Esophagus muscularis mucosa (tissue), 4 donors: ENCODE data around the gene MMD. TPM values are rescaled to one million over a fixed set of nuclear protein-coding genes. Genes with fewer than 3 reads are reported as not detected.

ENCODE experiments used
- DNase-seq: peaks from one replicate; pipeline ENCODE4 v3.0.0-alpha.2; 2017; ENCODE audit errors: extremely low spot score
- H3K27ac ChIP-seq, 4 donors: fragments of 200-600 bp; sonication (generic); replicated peaks in 1 of 4; 1 replicate in 3 of 4; 2 replicates in 1 of 4; pipeline ENCODE4 v1.5.1; 2016 to 2019; ENCODE audit warnings: mild to moderate bottlenecking in 1 of 4
- H3K27me3 ChIP-seq, 4 donors: fragments of 200-600 bp; sonication (generic); one replicate each; pipeline versions ENCODE4 v1.5.1 to v1.6.0; 2016 to 2019
- H3K36me3 ChIP-seq, 4 donors: fragments of 200-600 bp; sonication (generic); one replicate each; pipeline ENCODE4 v1.5.1; 2016 to 2019
- H3K4me1 ChIP-seq, 4 donors: fragments of 200-600 bp; sonication (generic); one replicate each; pipeline ENCODE4 v1.5.1; 2016 to 2019
- H3K4me3 ChIP-seq, 4 donors: fragments of 200-600 bp; sonication (generic); 1 replicate in 2 of 4; 2 replicates in 2 of 4; pipeline ENCODE4 v1.5.1; 2016 to 2019; ENCODE audit warnings: mild to moderate bottlenecking in 4 of 4, moderate library complexity in 1 of 4
- H3K9me3 ChIP-seq, 4 donors: fragments of 200-600 bp; sonication (generic); 1 replicate in 3 of 4; 2 replicates in 1 of 4; pipeline ENCODE4 v1.5.1; 2016 to 2019
- EP300 ChIP-seq: sonication (generic); formaldehyde crosslinking; IDR thresholded peaks from one replicate; pipeline ENCODE4 v1.6.1; 2017; ENCODE audit warnings: antibody characterized with exemption
- POLR2A ChIP-seq: fragments of 450-650 bp; IDR thresholded peaks from one replicate; pipeline ENCODE4 v1.6.1; 2017; ENCODE audit warnings: antibody characterized with exemption, moderate library complexity, mild to moderate bottlenecking, low read depth
- POLR2AphosphoS5 ChIP-seq, 2 donors: sonication (generic); formaldehyde crosslinking; IDR thresholded peaks; one replicate each; pipeline ENCODE4 v1.6.1; 2017; ENCODE audit warnings: antibody characterized with exemption in 2 of 2
- WGBS: methylation state at CpG from one replicate; pipeline ENCODE4 v1.1.5; 2018; 5-methylcytosine and 5-hydroxymethylcytosine counted together
- intact Hi-C: fragments of 100-400 bp; cut with DNase I; formaldehyde crosslinking; loops from one replicate; pipeline ENCODE4 v1.15.1; 2023
- total RNA-seq, 4 donors: library from RNA; depleted of rRNA; stranded (reverse); fragments of >200 nt; gene quantifications; one replicate each; pipeline versions ENCODE4 v1.1.0 to v1.2.1, GENCODE V29; 2016
- TF ChIP-seq, protein P1 (sequence below), 3 experiments: fragments of 200-600 bp in 2 of 3; fragments of 450-650 bp in 1 of 3; sonication (generic) in 2 of 3; IDR thresholded peaks; one replicate each; pipeline ENCODE4 v1.5.1; 2017 to 2019; ENCODE audit warnings: antibody characterized with exemption in 3 of 3, mild to moderate bottlenecking in 2 of 3, moderate library complexity in 1 of 3

Gene MMD
- total RNA-seq, 4 donors from 2014 or later: 28.5 to 43.9 (median 32.4) TPM

DNA sequence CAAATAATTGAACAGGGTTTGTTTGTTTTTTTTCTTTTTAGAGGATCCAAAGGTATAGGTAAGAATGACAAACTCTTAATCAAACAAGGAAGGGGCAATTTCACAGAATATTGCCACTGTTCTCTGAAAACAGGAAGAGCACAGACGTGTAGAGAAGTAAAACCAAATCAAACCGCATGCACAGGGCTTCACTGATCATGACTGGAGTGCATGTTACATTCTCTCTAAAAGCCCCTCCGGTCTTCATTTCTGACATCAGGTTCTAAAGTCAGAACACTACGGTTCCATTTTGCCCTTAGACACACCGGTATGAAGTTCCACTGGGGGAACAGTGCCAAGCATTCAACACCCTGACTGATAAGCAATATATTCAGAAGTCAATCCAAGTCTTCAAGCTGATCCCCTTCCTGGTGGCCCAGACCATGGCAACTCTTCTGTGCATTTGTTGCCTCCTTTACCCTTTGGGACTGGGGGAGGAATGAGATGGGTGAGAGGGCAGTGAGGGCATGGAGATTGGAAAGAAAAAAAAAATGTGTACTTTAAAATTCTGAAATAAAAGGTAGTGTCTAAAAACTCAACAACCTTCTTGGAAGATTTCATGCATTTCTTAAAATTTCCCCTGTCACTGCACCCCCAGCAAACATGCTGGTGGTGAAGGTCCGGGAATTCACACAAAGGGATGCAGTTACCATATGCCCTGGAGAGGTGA lies 1.4 kb downstream of the MMD start:
- peak overlapping the region; percentile 85 to 93 (median 91) for H3K4me3 ChIP-seq
- no peaks in the 10 kb centered on the region for H3K27me3 ChIP-seq
- H3K36me3 ChIP-seq: no peaks in the 10 kb centered on the region
- WGBS: 34% methylated on average over 6 of the region's 6 CpGs
- DNase-seq: no peak
- intact Hi-C loops: loop anchor here (5.0 kb wide), 1 partner anchor 77 kb away; no protein-coding TSS in a partner anchor
- peaks cover 34 to 65% (median 59%) of the 10 kb centered on the region in 4 donors for H3K4me1 ChIP-seq
- H3K27ac ChIP-seq: peak overlapping the region; percentile 92 to 98 (median 94)
- H3K9me3 ChIP-seq: no peaks in the 10 kb centered on the region
- TF ChIP-seq POLR2AphosphoS5 (IDR thresholded peaks at IDR 0.05) (no peak), POLR2A (no peak), EP300 (no peak)
- TF ChIP-seq, protein P1, sequence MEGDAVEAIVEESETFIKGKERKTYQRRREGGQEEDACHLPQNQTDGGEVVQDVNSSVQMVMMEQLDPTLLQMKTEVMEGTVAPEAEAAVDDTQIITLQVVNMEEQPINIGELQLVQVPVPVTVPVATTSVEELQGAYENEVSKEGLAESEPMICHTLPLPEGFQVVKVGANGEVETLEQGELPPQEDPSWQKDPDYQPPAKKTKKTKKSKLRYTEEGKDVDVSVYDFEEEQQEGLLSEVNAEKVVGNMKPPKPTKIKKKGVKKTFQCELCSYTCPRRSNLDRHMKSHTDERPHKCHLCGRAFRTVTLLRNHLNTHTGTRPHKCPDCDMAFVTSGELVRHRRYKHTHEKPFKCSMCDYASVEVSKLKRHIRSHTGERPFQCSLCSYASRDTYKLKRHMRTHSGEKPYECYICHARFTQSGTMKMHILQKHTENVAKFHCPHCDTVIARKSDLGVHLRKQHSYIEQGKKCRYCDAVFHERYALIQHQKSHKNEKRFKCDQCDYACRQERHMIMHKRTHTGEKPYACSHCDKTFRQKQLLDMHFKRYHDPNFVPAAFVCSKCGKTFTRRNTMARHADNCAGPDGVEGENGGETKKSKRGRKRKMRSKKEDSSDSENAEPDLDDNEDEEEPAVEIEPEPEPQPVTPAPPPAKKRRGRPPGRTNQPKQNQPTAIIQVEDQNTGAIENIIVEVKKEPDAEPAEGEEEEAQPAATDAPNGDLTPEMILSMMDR (IDR thresholded peaks at IDR 0.05): no peak

DNA sequence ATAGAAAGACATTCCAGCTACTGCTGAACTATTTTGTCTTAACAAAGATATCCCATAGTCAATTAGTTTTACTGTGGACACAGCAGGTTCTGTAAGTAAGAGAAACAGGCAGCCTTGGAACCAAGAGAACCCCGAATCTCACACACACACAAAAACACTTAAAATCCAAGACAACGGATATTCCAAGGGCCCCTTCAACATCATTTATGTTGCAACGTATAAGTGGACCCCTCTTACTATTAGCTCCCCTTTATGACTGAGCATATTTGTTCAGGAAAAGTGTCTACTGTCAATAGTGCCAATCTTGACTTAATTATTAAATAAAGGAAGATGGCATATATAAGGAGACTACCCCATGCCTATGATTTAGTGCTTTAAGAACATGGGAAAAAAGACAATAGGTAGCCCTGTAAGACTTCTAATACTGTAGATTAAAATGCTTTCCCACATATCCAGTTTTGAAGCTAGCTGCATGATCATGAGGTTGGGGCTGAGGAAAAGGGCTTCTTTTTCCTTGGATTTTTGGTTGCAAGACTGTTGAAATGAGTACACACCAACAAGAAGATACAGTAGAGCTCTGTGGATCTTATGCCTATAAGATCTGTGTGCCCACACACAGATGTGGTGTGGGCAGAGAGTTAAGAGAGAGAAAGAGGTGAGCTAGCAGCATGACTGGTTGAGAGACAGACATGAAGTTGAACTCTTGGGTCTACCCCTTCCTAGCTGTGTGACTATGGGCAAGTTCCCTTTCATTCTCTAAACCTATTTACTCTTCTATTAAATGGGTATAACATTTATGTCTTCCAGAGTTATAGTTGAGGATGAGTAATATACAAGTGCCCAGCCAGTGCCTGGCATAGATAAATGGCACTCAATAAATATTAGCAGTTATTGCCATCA lies 3.0 kb downstream of the MMD start:
- Histone ChIP-seq H3K36me3 (peaks cover 0 to 5% (median 3%) of the 10 kb centered on the region in 4 donors), H3K4me3 (no peak overlapping the region), H3K27me3 (no peaks in the 10 kb centered on the region), H3K27ac (peak overlapping the region in 2 of 4 donors; percentile 44 to 92), H3K9me3 (no peaks in the 10 kb centered on the region), H3K4me1 (peaks cover 37 to 69% (median 65%) of the 10 kb centered on the region in 4 donors)
- TF ChIP-seq POLR2A: no peak
- TF ChIP-seq, protein P1 (IDR thresholded peaks at IDR 0.05): no peak
- no peak for TF ChIP-seq POLR2AphosphoS5 (IDR thresholded peaks at IDR 0.05)
- no peak for TF ChIP-seq EP300
- intact Hi-C loops: loop anchor here (5.0 to 10.0 kb wide), 2 partner anchors 94 to 154 kb away; partner anchors contain the start of genes HLF and SMIM36
- 93% methylated on average over 3 of the region's 3 CpGs for WGBS
- DNase-seq: no peak

DNA sequence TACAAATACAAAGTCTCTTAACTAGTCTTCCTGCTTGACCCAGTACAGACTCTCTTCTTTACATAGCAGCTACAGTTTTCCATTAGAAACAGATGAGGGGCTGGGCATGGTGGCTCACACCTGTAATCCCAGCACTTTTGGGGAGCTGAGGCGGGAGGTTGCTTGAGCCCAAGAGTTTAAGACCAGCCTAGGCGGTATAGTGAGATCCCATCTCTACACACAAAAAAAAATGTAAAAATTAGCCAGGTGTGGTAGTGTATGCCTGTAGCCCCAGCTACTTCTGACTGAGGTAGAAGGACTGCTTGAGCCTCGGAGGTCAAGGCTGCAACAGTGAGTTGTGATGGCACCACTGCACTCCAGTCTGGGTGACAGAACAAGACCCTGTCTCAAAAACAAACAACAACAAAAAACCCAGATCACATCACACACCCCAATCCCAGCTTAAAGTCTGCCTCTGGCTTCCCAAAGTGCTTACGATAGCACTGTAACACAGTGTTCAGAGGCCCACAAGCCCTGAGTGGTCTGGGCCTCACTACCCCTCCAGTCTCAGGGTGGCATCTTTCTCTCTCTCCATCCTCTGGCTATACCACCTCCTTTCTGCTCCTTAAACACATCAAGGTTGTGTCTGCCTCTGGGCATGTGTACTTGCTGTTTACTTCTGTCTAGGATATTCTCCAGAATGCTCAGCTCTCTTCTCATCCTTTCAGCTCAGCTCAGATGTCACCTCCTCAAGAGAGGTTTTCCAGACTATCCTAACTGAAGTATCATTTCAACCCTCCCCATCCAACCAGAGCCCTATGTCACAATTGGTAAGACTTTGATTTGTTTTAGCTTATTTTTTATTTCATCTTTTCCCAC lies 4.0 kb downstream of the MMD start:
- Histone ChIP-seq H3K9me3 (no peaks in the 10 kb centered on the region), H3K4me3 (no peak overlapping the region), H3K27ac (peak overlapping the region; percentile 8 to 60 (median 50)), H3K27me3 (no peaks in the 10 kb centered on the region), H3K4me1 (peaks cover 37 to 63% (median 60%) of the 10 kb centered on the region in 4 donors), H3K36me3 (peaks cover 0 to 15% (median 11%) of the 10 kb centered on the region in 4 donors)
- DNase-seq: no peak
- intact Hi-C loops: loop anchor here (5.0 to 10.0 kb wide), 2 partner anchors 95 to 153 kb away; partner anchors contain the start of genes HLF and SMIM36
- WGBS: 95% methylated on average over 4 of the region's 4 CpGs
- TF ChIP-seq, protein P1 (IDR thresholded peaks at IDR 0.05): no peak
- no peak for TF ChIP-seq POLR2A
- TF ChIP-seq POLR2AphosphoS5 (IDR thresholded peaks at IDR 0.05): no peak
- TF ChIP-seq EP300: no peak

DNA sequence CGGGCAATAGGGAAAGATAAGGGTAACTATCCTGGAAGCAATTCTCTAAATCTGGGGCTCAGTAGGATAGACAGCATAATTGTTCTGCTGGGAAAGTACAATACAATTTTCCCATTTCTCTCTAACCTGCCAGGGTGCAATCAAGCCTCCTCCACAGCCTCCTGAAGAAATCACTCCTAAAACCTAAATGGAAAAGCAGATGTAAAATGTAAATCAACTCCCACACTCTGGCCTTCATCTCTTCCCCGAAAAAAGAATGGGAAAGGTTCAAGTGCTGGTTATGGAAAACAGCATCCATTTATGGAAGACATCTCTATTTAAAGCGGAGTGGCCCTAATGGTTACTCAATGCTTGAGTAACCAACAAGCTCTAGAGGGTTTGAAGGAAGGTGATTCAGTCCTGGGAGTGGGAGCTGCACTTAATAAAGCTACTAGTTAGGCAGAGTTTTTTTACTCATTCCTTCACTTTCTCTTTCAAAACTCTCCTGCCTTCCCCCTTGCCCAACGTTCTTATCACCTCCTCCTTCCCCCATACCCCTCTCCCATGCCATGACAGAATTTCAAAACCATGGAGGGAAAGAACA lies 5.1 kb downstream of the MMD start:
- 58% methylated on average over 4 of the region's 4 CpGs for WGBS
- no peak for DNase-seq
- Histone ChIP-seq H3K36me3 (peaks cover 0 to 26% (median 20%) of the 10 kb centered on the region in 4 donors), H3K27me3 (no peaks in the 10 kb centered on the region), H3K4me3 (no peak overlapping the region), H3K4me1 (peaks cover 33 to 57% (median 54%) of the 10 kb centered on the region in 4 donors), H3K9me3 (no peaks in the 10 kb centered on the region), H3K27ac (peak overlapping the region; percentile 45 to 60 (median 52))
- TF ChIP-seq, protein P1 (IDR thresholded peaks at IDR 0.05): no peak
- no peak for TF ChIP-seq POLR2A
- TF ChIP-seq EP300: no peak
- no peak for TF ChIP-seq POLR2AphosphoS5 (IDR thresholded peaks at IDR 0.05)
- intact Hi-C loops: loop anchor here (5.0 to 10.0 kb wide), 2 partner anchors 96 to 152 kb away; partner anchors contain the start of genes HLF and SMIM36
